ENCODE results near the gene ABCA1. TPM values are rescaled to one million over a fixed set of nuclear protein-coding genes. Genes with fewer than 3 reads are reported as not detected.
A peak's percentile ranks its signal among the peaks of the same experiment; 100 is the strongest.

Gene ABCA1
- total and polyA plus RNA-seq, 2 of the 13 experiments (the other 11 are each of a cell fraction or from before 2014, with no cell fraction given) = 26.8 to 63.8 TPM

DNA sequence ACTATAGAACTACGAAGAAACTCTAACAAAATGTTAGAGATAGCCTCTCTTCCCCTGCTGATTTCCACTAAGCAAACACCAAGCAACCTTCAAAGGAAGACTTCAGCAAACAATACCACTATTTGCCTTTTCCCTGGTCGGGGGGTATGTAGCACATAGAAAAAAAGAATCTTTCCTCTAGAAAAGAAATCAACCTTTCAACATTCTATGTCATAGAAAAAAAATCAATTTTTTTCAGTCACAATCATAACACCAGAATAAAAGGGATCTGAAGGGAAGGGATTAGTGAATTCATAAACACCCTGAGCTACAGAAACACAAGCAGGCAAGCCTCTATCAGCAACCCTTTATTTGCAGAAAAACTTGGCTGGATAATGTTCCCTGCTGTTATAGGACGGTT lies 15.3 kb downstream of the ABCA1 start (continued):
- peak; percentile 98 for TF ChIP-seq ZBTB26 (CRISPR knock-in tag; IDR thresholded peaks at IDR 0.05; ENCODE audit: borderline replicate concordance)
- peak; percentile 27; the same call in 1 of the 2 replicates for TF ChIP-seq ZNF580 (CRISPR knock-in tag; IDR thresholded peaks at IDR 0.05; ENCODE audit: borderline replicate concordance, low read depth)
- peak; percentile 66 for TF ChIP-seq ELF3 (CRISPR knock-in tag; IDR thresholded peaks at IDR 0.05)
- TF ChIP-seq, protein P1, sequence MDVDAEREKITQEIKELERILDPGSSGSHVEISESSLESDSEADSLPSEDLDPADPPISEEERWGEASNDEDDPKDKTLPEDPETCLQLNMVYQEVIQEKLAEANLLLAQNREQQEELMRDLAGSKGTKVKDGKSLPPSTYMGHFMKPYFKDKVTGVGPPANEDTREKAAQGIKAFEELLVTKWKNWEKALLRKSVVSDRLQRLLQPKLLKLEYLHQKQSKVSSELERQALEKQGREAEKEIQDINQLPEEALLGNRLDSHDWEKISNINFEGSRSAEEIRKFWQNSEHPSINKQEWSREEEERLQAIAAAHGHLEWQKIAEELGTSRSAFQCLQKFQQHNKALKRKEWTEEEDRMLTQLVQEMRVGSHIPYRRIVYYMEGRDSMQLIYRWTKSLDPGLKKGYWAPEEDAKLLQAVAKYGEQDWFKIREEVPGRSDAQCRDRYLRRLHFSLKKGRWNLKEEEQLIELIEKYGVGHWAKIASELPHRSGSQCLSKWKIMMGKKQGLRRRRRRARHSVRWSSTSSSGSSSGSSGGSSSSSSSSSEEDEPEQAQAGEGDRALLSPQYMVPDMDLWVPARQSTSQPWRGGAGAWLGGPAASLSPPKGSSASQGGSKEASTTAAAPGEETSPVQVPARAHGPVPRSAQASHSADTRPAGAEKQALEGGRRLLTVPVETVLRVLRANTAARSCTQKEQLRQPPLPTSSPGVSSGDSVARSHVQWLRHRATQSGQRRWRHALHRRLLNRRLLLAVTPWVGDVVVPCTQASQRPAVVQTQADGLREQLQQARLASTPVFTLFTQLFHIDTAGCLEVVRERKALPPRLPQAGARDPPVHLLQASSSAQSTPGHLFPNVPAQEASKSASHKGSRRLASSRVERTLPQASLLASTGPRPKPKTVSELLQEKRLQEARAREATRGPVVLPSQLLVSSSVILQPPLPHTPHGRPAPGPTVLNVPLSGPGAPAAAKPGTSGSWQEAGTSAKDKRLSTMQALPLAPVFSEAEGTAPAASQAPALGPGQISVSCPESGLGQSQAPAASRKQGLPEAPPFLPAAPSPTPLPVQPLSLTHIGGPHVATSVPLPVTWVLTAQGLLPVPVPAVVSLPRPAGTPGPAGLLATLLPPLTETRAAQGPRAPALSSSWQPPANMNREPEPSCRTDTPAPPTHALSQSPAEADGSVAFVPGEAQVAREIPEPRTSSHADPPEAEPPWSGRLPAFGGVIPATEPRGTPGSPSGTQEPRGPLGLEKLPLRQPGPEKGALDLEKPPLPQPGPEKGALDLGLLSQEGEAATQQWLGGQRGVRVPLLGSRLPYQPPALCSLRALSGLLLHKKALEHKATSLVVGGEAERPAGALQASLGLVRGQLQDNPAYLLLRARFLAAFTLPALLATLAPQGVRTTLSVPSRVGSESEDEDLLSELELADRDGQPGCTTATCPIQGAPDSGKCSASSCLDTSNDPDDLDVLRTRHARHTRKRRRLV (CRISPR knock-in tag; IDR thresholded peaks at IDR 0.05) = no peak
- peak; percentile 55; the same call in 1 of the 2 replicates for TF ChIP-seq SIX4 (CRISPR knock-in tag; IDR thresholded peaks at IDR 0.05)
- peak; percentile 62; the same call in 1 of the 2 replicates for TF ChIP-seq SMAD3 (CRISPR knock-in tag; IDR thresholded peaks at IDR 0.05)
- TF ChIP-seq FOXO1 (CRISPR knock-in tag; IDR thresholded peaks at IDR 0.05) = peak; percentile 73
- TF ChIP-seq ZFP36 (IDR thresholded peaks at IDR 0.05; ENCODE audit: borderline replicate concordance, low read depth, low read length, partially characterized antibody) = no peak
- TF ChIP-seq, protein P2, sequence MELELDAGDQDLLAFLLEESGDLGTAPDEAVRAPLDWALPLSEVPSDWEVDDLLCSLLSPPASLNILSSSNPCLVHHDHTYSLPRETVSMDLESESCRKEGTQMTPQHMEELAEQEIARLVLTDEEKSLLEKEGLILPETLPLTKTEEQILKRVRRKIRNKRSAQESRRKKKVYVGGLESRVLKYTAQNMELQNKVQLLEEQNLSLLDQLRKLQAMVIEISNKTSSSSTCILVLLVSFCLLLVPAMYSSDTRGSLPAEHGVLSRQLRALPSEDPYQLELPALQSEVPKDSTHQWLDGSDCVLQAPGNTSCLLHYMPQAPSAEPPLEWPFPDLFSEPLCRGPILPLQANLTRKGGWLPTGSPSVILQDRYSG (CRISPR knock-in tag; IDR thresholded peaks at IDR 0.05) = no peak
- TF ChIP-seq HNF4G (IDR thresholded peaks at IDR 0.05; ENCODE audit: borderline replicate concordance, low read depth, low read length) = peak; percentile 24; the same call in 1 of the 2 replicates
- no peak for TF ChIP-seq HNF4G (CRISPR knock-in tag; IDR thresholded peaks at IDR 0.05; ENCODE audit: borderline replicate concordance, low read depth)
- TF ChIP-seq ZNF792 (CRISPR knock-in tag; IDR thresholded peaks at IDR 0.05) = peak; percentile 77; the same call in 1 of the 2 replicates
- peak; percentile 51; the same call in 1 of the 2 replicates for TF ChIP-seq ZNF331 (CRISPR knock-in tag; IDR thresholded peaks at IDR 0.05)
- TF ChIP-seq, protein P3, sequence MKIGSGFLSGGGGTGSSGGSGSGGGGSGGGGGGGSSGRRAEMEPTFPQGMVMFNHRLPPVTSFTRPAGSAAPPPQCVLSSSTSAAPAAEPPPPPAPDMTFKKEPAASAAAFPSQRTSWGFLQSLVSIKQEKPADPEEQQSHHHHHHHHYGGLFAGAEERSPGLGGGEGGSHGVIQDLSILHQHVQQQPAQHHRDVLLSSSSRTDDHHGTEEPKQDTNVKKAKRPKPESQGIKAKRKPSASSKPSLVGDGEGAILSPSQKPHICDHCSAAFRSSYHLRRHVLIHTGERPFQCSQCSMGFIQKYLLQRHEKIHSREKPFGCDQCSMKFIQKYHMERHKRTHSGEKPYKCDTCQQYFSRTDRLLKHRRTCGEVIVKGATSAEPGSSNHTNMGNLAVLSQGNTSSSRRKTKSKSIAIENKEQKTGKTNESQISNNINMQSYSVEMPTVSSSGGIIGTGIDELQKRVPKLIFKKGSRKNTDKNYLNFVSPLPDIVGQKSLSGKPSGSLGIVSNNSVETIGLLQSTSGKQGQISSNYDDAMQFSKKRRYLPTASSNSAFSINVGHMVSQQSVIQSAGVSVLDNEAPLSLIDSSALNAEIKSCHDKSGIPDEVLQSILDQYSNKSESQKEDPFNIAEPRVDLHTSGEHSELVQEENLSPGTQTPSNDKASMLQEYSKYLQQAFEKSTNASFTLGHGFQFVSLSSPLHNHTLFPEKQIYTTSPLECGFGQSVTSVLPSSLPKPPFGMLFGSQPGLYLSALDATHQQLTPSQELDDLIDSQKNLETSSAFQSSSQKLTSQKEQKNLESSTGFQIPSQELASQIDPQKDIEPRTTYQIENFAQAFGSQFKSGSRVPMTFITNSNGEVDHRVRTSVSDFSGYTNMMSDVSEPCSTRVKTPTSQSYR (CRISPR knock-in tag; IDR thresholded peaks at IDR 0.05; ENCODE audit: borderline replicate concordance) = peak; percentile 14; the same call in 1 of the 2 replicates
- TF ChIP-seq RFX1 (IDR thresholded peaks at IDR 0.05) = no peak
- 0 out of 2 replicates have a peak, but pooled peaks have one; percentile 39 for TF ChIP-seq KLF12 (CRISPR knock-in tag; IDR thresholded peaks at IDR 0.05; ENCODE audit: borderline replicate concordance)
- no peak for TF ChIP-seq NFE2L1 (CRISPR knock-in tag; IDR thresholded peaks at IDR 0.05; ENCODE audit: borderline replicate concordance)
- no peak for TF ChIP-seq ZIK1 (CRISPR knock-in tag; IDR thresholded peaks at IDR 0.05; ENCODE audit: borderline replicate concordance, low read depth)
- no peak for TF ChIP-seq HCFC1 (IDR thresholded peaks at IDR 0.05; ENCODE audit: low read depth, low read length)
- peak; percentile 95 for TF ChIP-seq BCL6 (CRISPR knock-in tag; IDR thresholded peaks at IDR 0.05)
